ENCODE measurements around the gene IL22RA1.

Gene IL22RA1

GRCh38 chr1:24096009-24096738 is 46.8 kb downstream of the IL22RA1 start:
- DNase-seq, result no peak

- no peak for DNase-seq
Measured at GRCh38 chr1:24095140-24095859, 47.6 kb downstream of the IL22RA1 start.

GRCh38 chr1:24094554-24094953 is 48.4 kb downstream of the IL22RA1 start:
- DNase-seq, result no peak

- no peak for DNase-seq
Measured at GRCh38 chr1:24093732-24094131, 49.2 kb downstream of the IL22RA1 start.

DNA sequence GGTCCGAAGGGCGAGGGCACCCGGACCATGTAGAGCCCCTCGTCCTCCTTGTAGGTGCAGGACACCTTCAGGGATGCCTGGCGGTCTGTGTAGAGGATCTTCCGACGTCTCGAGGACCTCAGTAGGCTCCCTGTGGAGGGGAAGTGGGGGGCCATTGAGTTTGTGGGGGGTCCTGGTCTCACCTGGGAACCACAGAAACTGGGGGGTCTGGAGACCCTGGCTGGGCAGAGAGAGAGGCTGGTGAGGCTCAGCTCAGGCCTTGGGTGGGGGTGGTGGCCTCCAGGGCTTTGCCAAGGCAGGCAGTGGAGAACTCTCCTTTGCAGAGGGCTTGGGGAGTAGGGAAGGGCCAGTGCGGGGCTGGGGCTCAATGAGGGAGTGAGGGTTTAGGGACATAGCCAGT is 50.0 kb downstream of the IL22RA1 start:
- no peak for DNase-seq

DNA sequence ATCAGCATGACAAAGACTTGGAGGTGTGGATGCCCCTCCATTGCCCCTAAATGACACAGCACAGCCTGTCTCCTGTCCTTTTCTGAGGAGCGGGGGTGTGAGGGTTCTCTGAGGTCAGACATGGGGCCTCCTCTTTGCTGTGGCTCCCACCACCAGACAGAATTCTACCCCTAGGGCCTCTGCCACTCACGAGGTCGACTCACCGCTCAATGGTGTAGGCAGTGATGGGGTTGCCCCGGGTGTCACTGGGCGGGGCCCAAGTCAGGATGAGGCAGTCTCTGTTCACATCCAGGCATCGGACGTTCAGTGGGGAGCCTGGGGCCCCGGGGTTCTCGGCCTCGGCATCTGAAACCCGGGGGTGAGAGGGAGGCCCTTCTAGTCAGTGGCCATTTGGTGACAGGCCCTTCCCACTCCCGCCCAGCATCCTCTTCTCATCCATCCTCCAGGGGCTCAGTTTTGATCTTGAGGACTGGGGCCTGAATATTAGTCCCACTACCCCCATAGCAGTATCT is 50.9 kb downstream of the IL22RA1 start:
- no peak for DNase-seq

DNA sequence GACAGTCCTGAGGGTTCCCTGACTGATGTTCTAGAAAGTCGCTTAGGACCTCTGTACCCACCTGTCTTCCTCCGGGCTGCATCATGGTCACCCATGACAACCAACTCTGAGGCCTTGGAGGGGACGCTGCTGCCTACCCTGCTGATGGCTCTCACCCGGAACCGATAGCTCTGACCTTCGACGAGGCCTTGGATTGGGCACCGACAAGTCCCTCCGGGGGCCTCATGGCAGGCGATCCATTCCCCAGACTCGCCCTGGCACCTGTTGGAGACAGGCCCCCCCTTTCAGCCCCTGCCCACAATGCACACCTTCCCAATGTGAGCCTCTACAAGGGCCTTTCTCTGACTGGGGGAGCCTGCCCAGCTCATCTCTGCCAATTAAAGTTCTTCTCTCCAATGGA is 52.2 kb downstream of the IL22RA1 start:
- no peak for DNase-seq

- no peak for DNase-seq
Measured at GRCh38 chr1:24089743-24090555, 53.0 kb downstream of the IL22RA1 start.

GRCh38 chr1:24089027-24089742 is 53.8 kb downstream of the IL22RA1 start:
- no peak for DNase-seq

GRCh38 chr1:24086466-24086865 is 56.5 kb downstream of the IL22RA1 start:
- DNase-seq, result no peak

DNA sequence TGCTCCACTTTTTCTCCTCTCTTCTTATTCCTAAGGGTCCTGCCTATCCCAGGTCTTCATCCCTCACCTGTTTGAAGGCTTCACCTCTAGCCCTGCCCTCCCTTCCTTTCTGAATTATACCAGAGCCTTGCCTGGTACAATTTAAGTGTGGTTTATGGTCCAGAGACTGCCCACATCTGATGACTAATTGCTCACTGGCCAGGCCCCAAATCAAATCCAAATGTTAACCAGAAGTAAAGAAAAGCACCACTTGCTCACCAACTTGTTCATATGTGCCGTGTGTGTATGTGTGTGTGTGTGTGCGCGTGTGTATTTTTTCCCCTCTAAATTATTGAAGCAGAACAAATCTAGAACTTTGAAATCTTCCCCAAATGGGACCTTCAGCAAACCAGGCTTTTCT is 57.4 kb downstream of the IL22RA1 start:
- no peak for DNase-seq

GRCh38 chr1:24085007-24085406 is 57.9 kb downstream of the IL22RA1 start:
- no peak for DNase-seq

GRCh38 chr1:24084050-24084449 is 58.9 kb downstream of the IL22RA1 start:
- DNase-seq, result no peak

- DNase-seq, result no peak
Measured at GRCh38 chr1:24082372-24082771, 60.6 kb downstream of the IL22RA1 start.

DNA sequence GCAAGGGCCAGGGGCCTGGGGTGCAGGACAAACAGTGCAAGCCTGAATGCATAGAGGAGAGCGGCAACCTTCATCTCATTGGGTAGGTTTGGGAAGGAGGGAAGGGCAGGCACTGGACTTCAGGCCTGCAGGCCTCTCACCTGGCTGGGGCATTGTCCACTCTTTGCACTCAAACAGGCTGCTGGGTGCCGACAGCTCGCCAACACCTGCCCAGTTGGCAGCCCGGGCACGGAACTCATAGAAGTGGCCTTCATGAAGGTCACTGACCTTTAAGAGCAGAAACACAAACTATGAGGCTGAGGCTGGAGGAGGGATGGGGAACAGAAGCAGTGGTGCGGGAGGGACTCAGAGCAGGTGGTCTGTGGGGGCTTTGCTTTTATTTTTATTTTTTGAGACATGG is 61.8 kb downstream of the IL22RA1 start:
- no peak for DNase-seq

GRCh38 chr1:24080131-24080530 is 62.8 kb downstream of the IL22RA1 start:
- no peak for DNase-seq

- no peak for DNase-seq
Measured at GRCh38 chr1:24077278-24077978, 65.5 kb downstream of the IL22RA1 start.

DNA sequence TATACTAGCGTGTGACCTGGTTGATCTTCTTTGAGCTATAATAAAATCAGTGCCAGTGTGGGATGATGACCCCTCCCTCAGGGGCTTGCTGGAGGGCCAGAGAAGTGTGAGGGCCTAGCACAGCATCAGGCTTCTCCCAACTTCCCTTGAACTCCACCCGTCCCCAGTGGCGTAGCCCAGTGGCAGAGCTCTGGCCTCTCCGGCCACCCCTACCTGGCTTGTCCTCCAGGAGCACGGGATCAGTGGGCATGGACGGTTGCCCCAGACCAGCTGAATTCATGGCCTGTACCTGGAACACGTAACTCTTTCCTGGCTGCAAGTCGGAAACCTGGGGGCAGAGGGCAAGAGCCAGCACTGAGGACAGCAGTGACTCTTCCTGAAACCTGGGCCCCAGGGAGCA is 67.0 kb downstream of the IL22RA1 start:
- no peak for DNase-seq

DNA sequence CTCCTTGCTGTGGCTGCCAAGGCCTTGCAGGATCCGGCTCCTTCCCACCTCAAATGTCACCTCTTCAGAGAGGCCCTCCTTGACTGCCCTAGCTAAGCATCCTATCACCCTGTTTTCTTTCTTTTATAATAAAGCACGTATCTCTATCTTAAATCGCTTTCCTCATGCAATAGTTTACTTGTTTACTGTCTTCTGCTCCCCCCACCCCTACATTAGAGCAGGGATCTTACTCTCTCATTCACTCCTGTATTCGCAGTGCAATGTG is 67.4 kb downstream of the IL22RA1 start:
- no peak for DNase-seq

- DNase-seq, result no peak
Measured at GRCh38 chr1:24074817-24075589, 67.9 kb downstream of the IL22RA1 start.

GRCh38 chr1:24074196-24074595 is 68.7 kb downstream of the IL22RA1 start:
- DNase-seq, result no peak

- DNase-seq, result no peak
Measured at GRCh38 chr1:24071941-24072340, 71.0 kb downstream of the IL22RA1 start.

Measured in NCI-H2081 (cell line).